ENCODE data around the gene BPI. TPM values are rescaled to one million over a fixed set of nuclear protein-coding genes. Genes with fewer than 3 reads are reported as not detected.

BPI gene
- total RNA-seq, 4 donors from 2014 or later = 0.22 to 0.40 TPM; not detected in 2

- no peak for TF ChIP-seq CTCF (IDR thresholded peaks at IDR 0.05)
- TF ChIP-seq POLR2A (IDR thresholded peaks at IDR 0.05) = no peak
- Histone ChIP-seq H3K36me3 (no peaks in the 10 kb centered on the region), H3K4me1 (peaks cover 0 to 9% of the 10 kb centered on the region in 2 donors), H3K4me3 (replicated peaks in 1 of 3) (no peak overlapping the region), H3K27me3 (no peaks in the 10 kb centered on the region), H3K27ac (no peak overlapping the region), H3K9me3 (no peaks in the 10 kb centered on the region)
- DNase-seq = no peak
- intact Hi-C loops (cut with DNase I) = no loop called here
- 44 to 55% methylated on average over 10 of the region's 10 CpGs for WGBS, 2 donors
Measured at GRCh38 chr20:38270869-38271605, 32.9 kb upstream of the BPI start.

DNA sequence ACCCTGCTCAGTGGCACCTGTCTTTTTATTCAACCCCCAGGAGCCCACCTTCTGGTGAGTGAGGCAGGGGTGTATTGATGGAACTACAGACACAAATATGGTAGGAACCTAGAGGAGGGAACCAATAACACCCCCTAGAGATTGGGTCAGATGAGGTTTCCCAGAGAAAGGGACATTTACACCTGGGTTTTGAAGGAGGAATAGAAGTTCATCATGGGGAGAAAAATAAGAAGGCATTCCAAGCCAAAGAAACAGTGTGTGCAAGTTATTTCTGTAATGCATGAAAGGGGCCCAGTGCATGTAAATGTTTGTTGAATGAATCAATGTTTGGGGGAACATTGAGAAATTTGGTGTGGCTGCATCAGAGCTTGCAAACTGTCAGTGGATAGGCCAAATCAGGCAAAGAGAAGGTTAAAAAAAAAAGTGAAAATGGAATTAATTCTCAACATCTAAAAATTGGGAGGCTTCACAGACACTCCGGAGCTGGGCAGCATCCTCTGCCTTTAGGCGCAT lies 32.3 kb upstream of the BPI start:
- intact Hi-C loops (cut with DNase I) = no loop called here

DNA sequence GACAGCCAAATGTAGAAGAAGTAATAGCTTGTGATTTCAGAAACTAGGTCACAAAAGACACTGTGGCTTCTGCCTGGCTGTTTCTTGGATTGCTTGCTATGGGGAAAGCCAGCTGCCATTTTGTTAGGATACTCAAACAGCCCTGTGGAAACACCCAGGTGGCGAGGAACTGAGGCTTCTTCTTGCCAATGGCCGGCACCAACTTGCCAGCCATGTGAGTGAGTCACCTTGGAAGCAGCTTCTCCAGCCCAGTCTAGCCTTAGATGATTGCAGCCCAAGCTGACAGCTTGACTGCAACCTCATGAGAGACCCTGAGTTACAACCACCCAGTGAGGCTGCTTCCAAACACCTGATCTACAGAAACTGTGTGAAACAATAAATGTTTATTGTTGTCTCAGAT lies 31.6 kb upstream of the BPI start:
- no peak overlapping the region for H3K27ac ChIP-seq
- H3K27me3 ChIP-seq = no peaks in the 10 kb centered on the region
- H3K4me3 ChIP-seq (replicated peaks in 1 of 3) = no peak overlapping the region
- no peak for DNase-seq
- no peaks in the 10 kb centered on the region for H3K36me3 ChIP-seq
- peaks cover 0 to 9% of the 10 kb centered on the region in 2 donors for H3K4me1 ChIP-seq
- intact Hi-C loops (cut with DNase I) = no loop called here
- 89 to 100% methylated on average over 2 of the region's 2 CpGs for WGBS, 2 donors
- no peaks in the 10 kb centered on the region for H3K9me3 ChIP-seq
- no peak for TF ChIP-seq CTCF (IDR thresholded peaks at IDR 0.05)
- TF ChIP-seq POLR2A (IDR thresholded peaks at IDR 0.05) = no peak

More for the DNA sequence above, 32.3 kb upstream of the BPI start:
- TF ChIP-seq POLR2A (IDR thresholded peaks at IDR 0.05) (no peak), CTCF (IDR thresholded peaks at IDR 0.05) (no peak)
- no peaks in the 10 kb centered on the region for H3K27me3 ChIP-seq
- H3K4me1 ChIP-seq = peaks cover 0 to 9% of the 10 kb centered on the region in 2 donors
- no peak for DNase-seq
- H3K9me3 ChIP-seq = no peaks in the 10 kb centered on the region
- H3K36me3 ChIP-seq = no peaks in the 10 kb centered on the region
- 89 to 92% methylated on average over 2 of the region's 2 CpGs for WGBS, 2 donors
- H3K4me3 ChIP-seq (replicated peaks in 1 of 3) = no peak overlapping the region
- H3K27ac ChIP-seq = no peak overlapping the region

- no peaks in the 10 kb centered on the region for H3K27me3 ChIP-seq
- no peaks in the 10 kb centered on the region for H3K36me3 ChIP-seq
- H3K27ac ChIP-seq = no peak overlapping the region
- no peak for TF ChIP-seq CTCF (IDR thresholded peaks at IDR 0.05)
- no peak for TF ChIP-seq POLR2A (IDR thresholded peaks at IDR 0.05)
- intact Hi-C loops (cut with DNase I) = no loop called here
- no peaks in the 10 kb centered on the region for H3K9me3 ChIP-seq
- no peak overlapping the region for H3K4me3 ChIP-seq (replicated peaks in 1 of 3)
- DNase-seq = no peak
- WGBS, 2 donors = 71 to 75% methylated on average over 2 of the region's 2 CpGs
- peaks cover 0 to 9% of the 10 kb centered on the region in 2 donors for H3K4me1 ChIP-seq
Measured at GRCh38 chr20:38272961-38273360, 31.0 kb upstream of the BPI start.

- H3K27me3 ChIP-seq = no peaks in the 10 kb centered on the region
- H3K27ac ChIP-seq = no peak overlapping the region
- DNase-seq = no peak
- no peaks in the 10 kb centered on the region for H3K9me3 ChIP-seq
- H3K36me3 ChIP-seq = no peaks in the 10 kb centered on the region
- TF ChIP-seq POLR2A (IDR thresholded peaks at IDR 0.05) (no peak), CTCF (IDR thresholded peaks at IDR 0.05) (no peak)
- intact Hi-C loops (cut with DNase I) = no loop called here
- WGBS, 2 donors = 87 to 89% methylated on average over 12 of the region's 12 CpGs
- H3K4me1 ChIP-seq = peaks cover 0 to 5% of the 10 kb centered on the region in 2 donors
- H3K4me3 ChIP-seq (replicated peaks in 1 of 3) = no peak overlapping the region
Measured at GRCh38 chr20:38275815-38276550, 28.0 kb upstream of the BPI start.
